GM12878 (cell line): ENCODE data around the gene ADAP1. TPM values are rescaled to one million over a fixed set of nuclear protein-coding genes. Genes with fewer than 3 reads are reported as not detected.
A peak's percentile ranks its signal among the peaks of the same experiment; 100 is the strongest.

Experiments used
- ATAC-seq: fragments of 200-7000 bp; cut with Tn5 transposase; 3 replicates; pipeline ENCODE4 v1.9.1; 2020; ENCODE audit warnings: mild to moderate bottlenecking, moderate library complexity
- BruUV-seq: library from RNA; stranded (reverse); fragments of 400-500 nt; replicated peaks from 2 replicates; lab custom pipeline; 2021; lab: Mats Ljungman, UMichigan
- CTCF ChIA-PET: fragments of 300-600 bp; sonication (Branson Sonifier 250); formaldehyde crosslinking; extraction: SDS; loops from one replicate; lab custom pipeline; 2021; ENCODE audit warnings: inconsistent platforms; lab: Yijun Ruan, JAX
- POLR2A ChIA-PET: fragments of 350-600 bp; formaldehyde crosslinking; extraction: SDS; loops from one replicate; lab custom pipeline; 2021; ENCODE audit warnings: inconsistent platforms; lab: Charles Lee
- RAD21 ChIA-PET: fragments of 300-600 bp; sonication (Branson Sonifier 250); formaldehyde crosslinking; loops from one replicate; lab custom pipeline; 2023; ENCODE audit warnings: antibody characterized with exemption; ENCODE audit not compliant: unreplicated experiment; lab: Charles Lee
- SMC1A ChIA-PET: fragments of 300-600 bp; sonication (Branson Sonifier 250); formaldehyde crosslinking; loops from one replicate; lab custom pipeline; 2023; ENCODE audit not compliant: unreplicated experiment, uncharacterized antibody; lab: Charles Lee
- DNase-seq: peaks from one replicate; pipeline ENCODE4 v3.0.0-alpha.2; 2011; ENCODE audit warnings: low read depth, low spot score
- FAIRE-seq: peaks from 3 replicates; lab custom pipeline; 2011; peaks lifted over from hg19 to GRCh38; lab: Jason Lieb, UNC
- H2AFZ ChIP-seq: 2 replicates; pipeline ENCODE4 v1.6.0; 2011; ENCODE audit warnings: low read depth, low read length, control low read depth; ENCODE audit not compliant: control insufficient read depth
- H3K27ac ChIP-seq: 2 replicates; pipeline ENCODE4 v1.5.1; 2011; ENCODE audit warnings: control low read depth; ENCODE audit not compliant: control insufficient read depth, insufficient read depth
- H3K27me3 ChIP-seq, 2 experiments: replicated peaks in 1 of 2; 2 replicates each; pipeline versions ENCODE4 v1.6.0 to v1.6.1; 2011; ENCODE audit warnings: low read length in 1 of 2; ENCODE audit not compliant: control insufficient read depth in 2 of 2, insufficient read depth in 2 of 2
- H3K36me3 ChIP-seq, 2 experiments: 2 replicates each; pipeline ENCODE4 v1.5.1; 2011; ENCODE audit warnings: low read length in 1 of 2; ENCODE audit not compliant: control insufficient read depth in 2 of 2, insufficient read depth in 2 of 2
- H3K4me1 ChIP-seq: 2 replicates; pipeline ENCODE4 v1.6.1; 2011; ENCODE audit warnings: mild to moderate bottlenecking, low read length, moderate library complexity, mixed read lengths; ENCODE audit not compliant: control insufficient read depth, insufficient read depth
- H3K4me2 ChIP-seq: 2 replicates; pipeline ENCODE4 v1.6.0; 2011; ENCODE audit warnings: control low read depth; ENCODE audit not compliant: control insufficient read depth, insufficient read depth
- H3K4me3 ChIP-seq: fragments of 200-600 bp; sonication (generic); 2 replicates; pipeline ENCODE4 v1.5.1; 2016
- H3K79me2 ChIP-seq: 2 replicates; pipeline ENCODE4 v1.6.0; 2011; ENCODE audit warnings: low read length; ENCODE audit not compliant: control insufficient read depth, insufficient read depth
- H3K9ac ChIP-seq: 2 replicates; pipeline ENCODE4 v1.8.0; 2011; ENCODE audit warnings: low read length, control low read depth, mixed read lengths; ENCODE audit not compliant: control insufficient read depth, insufficient read depth
- H3K9me3 ChIP-seq: replicated peaks from 3 replicates; pipeline ENCODE4 v1.5.1; 2011; ENCODE audit warnings: mild to moderate bottlenecking, low read length; ENCODE audit not compliant: control insufficient read depth, insufficient read depth
- H4K20me1 ChIP-seq: 2 replicates; pipeline ENCODE4 v1.6.0; 2011; ENCODE audit not compliant: control insufficient read depth, insufficient read depth
- BCL11A ChIP-seq: IDR thresholded peaks from 2 replicates; pipeline ENCODE4 v1.6.1; 2011; ENCODE audit warnings: low read depth, low read length
- CBX5 ChIP-seq: sonication (generic); IDR thresholded peaks from 2 replicates; pipeline ENCODE4 v1.6.1; 2016; ENCODE audit warnings: low read depth, moderate library complexity, mild to moderate bottlenecking, inconsistent platforms
- CUX1 ChIP-seq: IDR thresholded peaks from 2 replicates; pipeline ENCODE4 v1.6.1; 2012; ENCODE audit warnings: improper control_type of control experiment, low read depth, low read length; ENCODE audit not compliant: insufficient replicate concordance
- E2F8 ChIP-seq: fragments of 450-650 bp; IDR thresholded peaks from 2 replicates; pipeline ENCODE4 v1.6.1; 2018; ENCODE audit warnings: mild to moderate bottlenecking, low read depth, moderate library complexity; ENCODE audit not compliant: partially characterized antibody
- EP300 ChIP-seq, 2 experiments: fragments of 150-350 bp in 1 of 2; IDR thresholded peaks; 2 replicates each; pipeline ENCODE4 v1.6.1; 2011 to 2012; ENCODE audit warnings: low read depth in 2 of 2, low read length in 2 of 2, borderline replicate concordance in 1 of 2, improper control_type of control experiment in 1 of 2, inconsistent platforms in 1 of 2; ENCODE audit not compliant: control insufficient read depth in 1 of 2
- MYC ChIP-seq: IDR thresholded peaks from 2 replicates; pipeline ENCODE4 v1.6.1; 2011; ENCODE audit warnings: mild to moderate bottlenecking, low read length, moderate library complexity, inconsistent platforms; ENCODE audit not compliant: insufficient read depth, insufficient replicate concordance, insufficient read length, severe bottlenecking
- NR2F1 ChIP-seq: fragments of 450-650 bp; conservative IDR thresholded peaks from 2 replicates; pipeline ENCODE4 v1.6.1; 2017; ENCODE audit warnings: mild to moderate bottlenecking
- PKNOX1 ChIP-seq: fragments of 450-650 bp; IDR thresholded peaks from 2 replicates; pipeline ENCODE4 v1.6.1; 2016; ENCODE audit warnings: mild to moderate bottlenecking
- RELA ChIP-seq: fragments of 450-650 bp; IDR thresholded peaks from 2 replicates; pipeline ENCODE4 v1.8.0; 2014; ENCODE audit warnings: borderline replicate concordance; ENCODE audit not compliant: partially characterized antibody
- SREBF2 ChIP-seq: IDR thresholded peaks from 2 replicates; pipeline ENCODE4 v1.6.1; 2012; ENCODE audit warnings: mild to moderate bottlenecking, low read length
- WGBS: methylation state at CpG from one replicate; pipeline ENCODE4 v1.1.6; 2016; ENCODE audit warnings: low lambda C conversion rate; ENCODE audit not compliant: insufficient replicate concordance, insufficient coverage; ENCODE audit errors: missing lambda C conversion rate; 5-methylcytosine and 5-hydroxymethylcytosine counted together
- in situ Hi-C: fragments of 300-500 bp; cut with MboI; formaldehyde crosslinking; loops from 9 replicates; pipeline ENCODE4 v1.14.3; 2018; ENCODE audit warnings: mixed read lengths
- intact Hi-C: fragments of 100-400 bp; cut with micrococcal nuclease; formaldehyde crosslinking; loops from one replicate; pipeline ENCODE4 v1.14.2; 2022; ENCODE audit not compliant: unreplicated experiment
- polyA plus RNA-seq, 11 experiments: library from polyadenylated mRNA; depleted of rRNA in 4 of 11; unstranded in 6 of 11; stranded (reverse) in 5 of 11; fragments of >200 nt; fragmentation: Nextera tagmentation in 4 of 11; fragmentation: Illumina TruSeq in 1 of 11; extraction: Ambion mirVana in 4 of 11; extraction: Trizol in 1 of 11; gene quantifications; 1 replicate in 1 of 11; 2 replicates in 10 of 11; pipeline versions ENCODE4 v1.2.1 to v1.2.3, GENCODE V29; 2011 to 2016; ENCODE audit warnings: inconsistent platforms in 2 of 11, missing spikeins in 2 of 11, low read depth in 1 of 11
- total RNA-seq, 4 experiments: library from RNA; depleted of rRNA in 3 of 4; stranded (reverse); fragments of >200 nt in 3 of 4; fragmentation: Illumina TruSeq in 1 of 4; extraction: Trizol in 1 of 4; gene quantifications; 2 replicates each; pipeline versions ENCODE4 v1.2.1 to v1.2.3, GENCODE V29; 2013 to 2021

ADAP1 gene
- total and polyA plus RNA-seq, 10 of the 15 experiments (the other 5 are each of a cell fraction or from before 2014, with no cell fraction given), result 0.22 to 44.2 (median 22.0) TPM; not detected in 1

GRCh38 chr7:923108-924041 is 31.1 kb downstream of the ADAP1 start:
- DNase-seq (peak; percentile 81), ATAC-seq (peak; percentile 85), FAIRE-seq (peak; percentile 99)
- ChIA-PET RAD21 (interaction anchor here (0.9 to 2.0 kb wide), 13 partner anchors 8 to 181 kb away, joined by 3 to 18 read pairs (median 4); no protein-coding TSS in a partner anchor), SMC1A (interaction anchor here (0.8 to 1.9 kb wide), 6 partner anchors 14 to 69 kb away, joined by 3 to 16 read pairs (median 3); no protein-coding TSS in a partner anchor), CTCF (interaction anchor here (0.9 to 2.9 kb wide), 8 partner anchors 14 to 254 kb away, joined by 3 to 20 read pairs (median 4); partner anchors contain the start of gene COX19), POLR2A (interaction anchor here (0.5 to 2.7 kb wide), 10 partner anchors 13 to 1489 kb away, joined by 3 to 13 read pairs (median 4); partner anchors contain the start of gene ADAP1)
- H3K9ac ChIP-seq, result peak overlapping the region; percentile 90
- H3K9me3 ChIP-seq, result no peaks in the 10 kb centered on the region
- no peaks in the 10 kb centered on the region for H3K27me3 ChIP-seq
- BruUV-seq, result TSS peak; percentile 99
- peaks cover 49% of the 10 kb centered on the region for H3K4me1 ChIP-seq
- H3K4me3 ChIP-seq, result peak overlapping the region; percentile 72
- peak overlapping the region; percentile 99 for H3K27ac ChIP-seq
- WGBS, result under 1% methylated on average over 40 of the region's 40 CpGs
- H4K20me1 ChIP-seq, result no peaks in the 10 kb centered on the region
- peaks cover 11% of the 10 kb centered on the region for H3K79me2 ChIP-seq
- in situ Hi-C loops (no loop called here), intact Hi-C loops (loop anchor here (1.0 to 2.0 kb wide), 4 partner anchors 13 to 142 kb away; no protein-coding TSS in a partner anchor)
- no peak overlapping the region; the same call in 1 of the 2 replicates for H2AFZ ChIP-seq
- peaks cover 0 to 8% of the 10 kb centered on the region in 2 experiments; a peak in 2 of 4 replicates for H3K36me3 ChIP-seq
- peak overlapping the region; percentile 99 for H3K4me2 ChIP-seq
- peak; percentile 24; the same call in 1 of the 2 replicates for TF ChIP-seq PKNOX1
- no peak for TF ChIP-seq E2F8
- TF ChIP-seq BCL11A, result peak; percentile 65; the same call in 1 of the 2 replicates
- no peak for TF ChIP-seq CUX1
- TF ChIP-seq RELA, result no peak
- TF ChIP-seq MYC, result no peak
- TF ChIP-seq SREBF2, result no peak
- peak; percentile 95 for TF ChIP-seq NR2F1
- 0 out of 2 replicates have a peak, but pooled peaks have one; percentile 52 for TF ChIP-seq CBX5
- TF ChIP-seq EP300 (IDR thresholded peaks at IDR 0.05; ENCODE audit: borderline replicate concordance in 1 of 2, control insufficient read depth in 1 of 2, low read depth in 2 of 2, low read length in 2 of 2), result peak; percentile 71 to 77; a peak in 3 of 4 replicates
